ENCODE results near the gene PPIL6. TPM values are rescaled to one million over a fixed set of nuclear protein-coding genes. Genes with fewer than 3 reads are reported as not detected.
A peak's percentile ranks its signal among the peaks of the same experiment; 100 is the strongest.

PPIL6 gene
- total RNA-seq, 2 donors from 2014 or later: 3.1 TPM; not detected in 1

DNA sequence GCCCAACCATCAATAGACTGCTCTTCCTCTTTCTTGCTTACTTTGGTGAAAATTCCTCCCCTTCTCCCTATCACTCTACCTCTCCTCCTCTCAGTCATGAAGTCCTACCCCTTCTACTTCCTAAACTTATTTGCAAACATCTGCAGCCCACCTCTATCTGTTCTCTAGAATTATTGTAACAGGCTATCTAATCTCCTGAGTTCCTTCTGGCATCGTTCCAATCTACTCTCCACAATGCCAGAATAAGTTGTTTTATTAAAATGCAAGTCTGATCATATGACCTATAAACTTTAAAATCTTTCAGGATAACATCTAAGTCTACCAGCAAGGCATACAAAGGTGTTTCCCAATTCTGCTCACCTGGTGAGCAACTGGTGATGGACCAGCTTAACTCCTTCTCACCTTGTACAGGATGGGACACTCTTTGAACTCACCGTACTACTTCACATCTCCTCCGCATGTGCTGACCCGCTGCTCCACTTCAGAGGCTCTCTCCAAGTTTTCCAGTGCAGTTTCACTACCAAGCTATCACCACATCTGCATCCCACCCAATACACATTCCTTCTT, 66.0 kb downstream of the PPIL6 start:
- WGBS, 2 donors: 50 to 69% methylated on average over 4 of the region's 4 CpGs
- TF ChIP-seq POLR2A (IDR thresholded peaks at IDR 0.05) (no peak), CTCF (IDR thresholded peaks at IDR 0.05) (no peak)
- Histone ChIP-seq H3K4me3 (no peak overlapping the region), H3K36me3 (replicated peaks in 1 of 2; ENCODE audit: insufficient read depth in 1 of 2, low read depth in 2 of 2) (peaks cover 9 to 22% of the 10 kb centered on the region in 2 donors), H3K27me3 (no peaks in the 10 kb centered on the region), H3K9me3 (no peaks in the 10 kb centered on the region), H3K4me1 (peaks cover 40% of the 10 kb centered on the region), H3K27ac (no peak overlapping the region)
- intact Hi-C loops (cut with DNase I): loop anchor here (10.0 kb wide), 1 partner anchor 190 kb away; no protein-coding TSS in a partner anchor
- ATAC-seq (no peak), DNase-seq (no peak)

DNA sequence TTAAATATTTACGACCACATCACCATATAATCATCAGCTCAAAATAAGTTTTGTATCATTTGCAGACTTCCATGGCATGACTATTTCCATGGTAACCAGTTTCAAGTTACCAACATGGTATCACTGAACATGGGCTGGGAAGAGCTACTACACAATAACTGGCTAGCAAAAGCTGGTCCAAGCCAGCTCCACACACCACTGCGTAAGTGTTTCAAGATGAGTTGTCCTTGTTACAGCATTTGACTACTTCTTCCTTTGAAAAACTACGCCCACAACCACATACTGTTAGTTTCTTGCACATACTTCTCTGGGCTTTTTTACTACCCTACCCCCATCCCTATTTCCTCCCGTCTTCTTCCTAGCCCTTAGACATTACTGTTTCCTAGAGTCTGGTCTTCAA, 66.7 kb downstream of the PPIL6 start:
- H3K4me1 ChIP-seq: peaks cover 33% of the 10 kb centered on the region
- TF ChIP-seq POLR2A (IDR thresholded peaks at IDR 0.05) (no peak), CTCF (IDR thresholded peaks at IDR 0.05) (no peak)
- H3K27me3 ChIP-seq: no peaks in the 10 kb centered on the region
- no peaks in the 10 kb centered on the region for H3K9me3 ChIP-seq
- WGBS, 2 donors: 73 to 93% methylated on average over 4 of the region's 4 CpGs
- H3K27ac ChIP-seq: no peak overlapping the region
- peaks cover 9 to 22% of the 10 kb centered on the region in 2 donors for H3K36me3 ChIP-seq (replicated peaks in 1 of 2; ENCODE audit: insufficient read depth in 1 of 2, low read depth in 2 of 2)
- no peak overlapping the region for H3K4me3 ChIP-seq
- DNase-seq (no peak), ATAC-seq (no peak)
- intact Hi-C loops (cut with DNase I): loop anchor here (10.0 kb wide), 1 partner anchor 189 kb away; no protein-coding TSS in a partner anchor

GRCh38 chr6:109373331-109373730, 67.1 kb downstream of the PPIL6 start:
- intact Hi-C loops (cut with DNase I): loop anchor here (10.0 kb wide), 1 partner anchor 189 kb away; no protein-coding TSS in a partner anchor
- no peak for TF ChIP-seq POLR2A (IDR thresholded peaks at IDR 0.05)
- no peak for TF ChIP-seq CTCF (IDR thresholded peaks at IDR 0.05)
- Histone ChIP-seq H3K27me3 (no peaks in the 10 kb centered on the region), H3K4me3 (no peak overlapping the region), H3K4me1 (peaks cover 33% of the 10 kb centered on the region), H3K9me3 (no peaks in the 10 kb centered on the region), H3K36me3 (replicated peaks in 1 of 2; ENCODE audit: insufficient read depth in 1 of 2, low read depth in 2 of 2) (peaks cover 9 to 22% of the 10 kb centered on the region in 2 donors), H3K27ac (no peak overlapping the region)
- WGBS, 2 donors: 72 to 79% methylated on average over 4 of the region's 4 CpGs
- no peak for ATAC-seq
- DNase-seq: no peak

DNA sequence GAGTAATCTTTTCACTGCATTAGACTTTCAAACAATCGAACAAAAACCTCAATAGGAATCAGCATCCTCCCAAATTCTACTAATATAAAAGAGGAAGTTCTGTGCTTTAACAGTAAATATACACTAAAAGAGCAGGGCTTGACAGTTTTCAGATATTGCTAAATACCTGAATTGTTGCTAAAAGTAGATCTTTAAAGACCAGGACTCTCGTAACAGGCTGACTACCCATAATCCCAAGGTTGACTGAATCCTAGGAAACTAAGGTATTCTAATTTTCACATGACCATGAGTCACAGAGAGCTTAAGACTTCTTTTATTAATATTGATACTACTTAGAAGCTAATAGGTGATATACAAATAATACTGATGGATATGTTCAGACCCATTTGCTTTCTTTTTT, 68.3 kb downstream of the PPIL6 start:
- intact Hi-C loops (cut with DNase I): loop anchor here (10.0 kb wide), 1 partner anchor 187 kb away; no protein-coding TSS in a partner anchor
- Histone ChIP-seq H3K27me3 (no peaks in the 10 kb centered on the region), H3K9me3 (no peaks in the 10 kb centered on the region), H3K4me1 (peaks cover 27% of the 10 kb centered on the region), H3K27ac (no peak overlapping the region), H3K36me3 (replicated peaks in 1 of 2; ENCODE audit: insufficient read depth in 1 of 2, low read depth in 2 of 2) (peaks cover 9 to 24% of the 10 kb centered on the region in 2 donors), H3K4me3 (no peak overlapping the region)
- no peak for ATAC-seq
- TF ChIP-seq POLR2A (IDR thresholded peaks at IDR 0.05) (no peak), CTCF (IDR thresholded peaks at IDR 0.05) (no peak)
- DNase-seq: no peak
- 45 to 75% methylated on average over 2 of the region's 2 CpGs for WGBS, 2 donors

GRCh38 chr6:109370792-109371191, 69.6 kb downstream of the PPIL6 start:
- Histone ChIP-seq H3K4me1 (peaks cover 21% of the 10 kb centered on the region), H3K9me3 (no peaks in the 10 kb centered on the region), H3K4me3 (no peak overlapping the region), H3K27me3 (no peaks in the 10 kb centered on the region), H3K27ac (peak overlapping the region in 1 of 4 donors; percentile 19), H3K36me3 (replicated peaks in 1 of 2; ENCODE audit: insufficient read depth in 1 of 2, low read depth in 2 of 2) (peaks cover 9 to 17% of the 10 kb centered on the region in 2 donors)
- WGBS, 2 donors: 21 to 28% methylated on average over 3 of the region's 3 CpGs
- no peak for TF ChIP-seq CTCF (IDR thresholded peaks at IDR 0.05)
- intact Hi-C loops (cut with DNase I): loop anchor here (10.0 kb wide), 1 partner anchor 186 kb away; no protein-coding TSS in a partner anchor
- ATAC-seq (no peak), DNase-seq (no peak)

All from body of pancreas (tissue), 4 donors.